Esophagus squamous epithelium (tissue), 5 donors: ENCODE measurements around the gene KLHL11. TPM values are rescaled to one million over a fixed set of nuclear protein-coding genes. Genes with fewer than 3 reads are reported as not detected.

Experiments used
- DNase-seq: peaks from one replicate; lab custom pipeline; 2025; lab: John Stamatoyannopoulos, UW
- H3K27ac ChIP-seq, 4 donors: fragments of 200-600 bp; sonication (generic); one replicate each; pipeline ENCODE4 v1.5.1; 2016 to 2019; ENCODE audit warnings: mild to moderate bottlenecking in 1 of 4
- H3K27me3 ChIP-seq, 4 donors: fragments of 200-600 bp; sonication (generic); 1 replicate in 3 of 4; 2 replicates in 1 of 4; pipeline versions ENCODE4 v1.5.1 to v1.6.0; 2017 to 2021; ENCODE audit warnings: antibody characterized with exemption in 1 of 4
- H3K36me3 ChIP-seq, 3 donors: fragments of 200-600 bp; sonication (generic); one replicate each; pipeline ENCODE4 v1.5.1; 2016 to 2019
- H3K4me1 ChIP-seq, 3 donors: fragments of 200-600 bp; sonication (generic); one replicate each; pipeline ENCODE4 v1.5.1; 2017 to 2019
- H3K4me3 ChIP-seq, 4 donors: fragments of 200-600 bp; sonication (generic); 1 replicate in 3 of 4; 2 replicates in 1 of 4; pipeline ENCODE4 v1.5.1; 2016 to 2019; ENCODE audit warnings: mild to moderate bottlenecking in 2 of 4, moderate library complexity in 1 of 4
- H3K9me3 ChIP-seq, 3 donors: fragments of 200-600 bp; sonication (generic); one replicate each; pipeline ENCODE4 v1.5.1; 2016 to 2019
- CTCF ChIP-seq, 6 experiments: fragments of 450-650 bp in 4 of 6; fragments of 200-600 bp in 2 of 6; sonication (generic) in 2 of 6; IDR thresholded peaks; one replicate each; pipeline ENCODE4 v1.5.1; 2016 to 2019; ENCODE audit warnings: antibody characterized with exemption in 6 of 6, mild to moderate bottlenecking in 4 of 6, moderate library complexity in 4 of 6
- POLR2A ChIP-seq, 4 donors: fragments of 450-650 bp; IDR thresholded peaks; one replicate each; pipeline ENCODE4 v1.6.1; 2017; ENCODE audit warnings: antibody characterized with exemption in 4 of 4, mild to moderate bottlenecking in 4 of 4, moderate library complexity in 3 of 4
- WGBS, 2 donors: methylation state at CpG; one replicate each; pipeline ENCODE4 v1.1.5; 2018; 5-methylcytosine and 5-hydroxymethylcytosine counted together
- intact Hi-C: fragments of 100-400 bp; cut with DNase I; formaldehyde crosslinking; loops from one replicate; pipeline ENCODE4 v1.15.0; 2022
- total RNA-seq, 4 donors: library from RNA; depleted of rRNA; stranded (reverse); fragments of >200 nt; gene quantifications; one replicate each; pipeline ENCODE4 v1.1.0, GENCODE V29; 2016
- donor health status: DM: yes; HTN: yes; CAD: no.

The KLHL11 gene
- total RNA-seq, 4 donors from 2014 or later, result 11.8 to 20.4 (median 13.1) TPM

GRCh38 chr17:41912925-41913324, 47.7 kb upstream of the KLHL11 start:
- intact Hi-C loops, result no loop called here
- H3K27me3 ChIP-seq, result no peaks in the 10 kb centered on the region
- no peaks in the 10 kb centered on the region for H3K9me3 ChIP-seq
- DNase-seq, result no peak
- peaks cover 26 to 65% (median 46%) of the 10 kb centered on the region in 3 donors for H3K36me3 ChIP-seq
- 44% methylated on average over 1 of the region's 1 CpG; no CpG with 5 or more reads in 1 of the 2 donors for WGBS, 2 donors
- no peak overlapping the region for H3K4me3 ChIP-seq
- TF ChIP-seq CTCF (IDR thresholded peaks at IDR 0.05) (no peak), POLR2A (IDR thresholded peaks at IDR 0.05) (no peak)
- peaks cover 12 to 46% (median 14%) of the 10 kb centered on the region in 3 donors for H3K4me1 ChIP-seq
- H3K27ac ChIP-seq, result no peak overlapping the region

GRCh38 chr17:41910701-41911391, 45.6 kb upstream of the KLHL11 start:
- Histone ChIP-seq H3K4me1 (peaks cover 0 to 26% (median 2%) of the 10 kb centered on the region in 3 donors), H3K27ac (no peak overlapping the region), H3K36me3 (peaks cover 26 to 86% (median 52%) of the 10 kb centered on the region in 3 donors), H3K27me3 (no peaks in the 10 kb centered on the region), H3K4me3 (no peak overlapping the region), H3K9me3 (no peaks in the 10 kb centered on the region)
- 87 to 95% methylated on average over 8 to 9 of the region's 13 CpGs for WGBS, 2 donors
- TF ChIP-seq POLR2A (IDR thresholded peaks at IDR 0.05), result no peak
- no peak for TF ChIP-seq CTCF (IDR thresholded peaks at IDR 0.05)
- DNase-seq, result no peak
- intact Hi-C loops, result no loop called here

DNA sequence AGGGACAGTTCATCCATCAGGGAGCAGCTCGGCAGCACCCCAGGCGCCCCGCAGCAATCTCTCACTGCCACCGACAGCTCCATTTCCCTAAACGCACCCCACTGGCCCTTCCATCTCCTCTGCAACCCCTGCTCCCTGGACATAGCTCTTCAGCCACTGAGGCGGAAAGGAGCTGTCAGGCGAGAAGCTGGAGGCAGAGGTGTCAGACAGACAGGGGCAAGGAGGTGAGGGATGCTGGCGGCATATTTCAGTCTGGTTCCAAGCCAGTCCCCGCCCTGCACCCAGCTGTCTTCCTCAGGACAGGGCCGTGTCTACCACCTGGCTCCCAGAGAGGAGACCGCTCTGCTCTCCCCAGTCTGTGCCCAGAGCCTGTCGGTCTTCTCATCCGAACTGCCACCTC, 43.9 kb upstream of the KLHL11 start:
- H3K36me3 ChIP-seq, result peaks cover 31 to 98% (median 66%) of the 10 kb centered on the region in 3 donors
- 91 to 93% methylated on average over 11 of the region's 13 CpGs for WGBS, 2 donors
- H3K27ac ChIP-seq, result no peak overlapping the region
- TF ChIP-seq CTCF (IDR thresholded peaks at IDR 0.05), result no peak
- intact Hi-C loops, result no loop called here
- no peak overlapping the region for H3K4me3 ChIP-seq
- no peaks in the 10 kb centered on the region for H3K27me3 ChIP-seq
- H3K4me1 ChIP-seq, result peaks cover 0 to 8% (median 0%) of the 10 kb centered on the region in 3 donors
- H3K9me3 ChIP-seq, result no peaks in the 10 kb centered on the region
- no peak for DNase-seq

DNA sequence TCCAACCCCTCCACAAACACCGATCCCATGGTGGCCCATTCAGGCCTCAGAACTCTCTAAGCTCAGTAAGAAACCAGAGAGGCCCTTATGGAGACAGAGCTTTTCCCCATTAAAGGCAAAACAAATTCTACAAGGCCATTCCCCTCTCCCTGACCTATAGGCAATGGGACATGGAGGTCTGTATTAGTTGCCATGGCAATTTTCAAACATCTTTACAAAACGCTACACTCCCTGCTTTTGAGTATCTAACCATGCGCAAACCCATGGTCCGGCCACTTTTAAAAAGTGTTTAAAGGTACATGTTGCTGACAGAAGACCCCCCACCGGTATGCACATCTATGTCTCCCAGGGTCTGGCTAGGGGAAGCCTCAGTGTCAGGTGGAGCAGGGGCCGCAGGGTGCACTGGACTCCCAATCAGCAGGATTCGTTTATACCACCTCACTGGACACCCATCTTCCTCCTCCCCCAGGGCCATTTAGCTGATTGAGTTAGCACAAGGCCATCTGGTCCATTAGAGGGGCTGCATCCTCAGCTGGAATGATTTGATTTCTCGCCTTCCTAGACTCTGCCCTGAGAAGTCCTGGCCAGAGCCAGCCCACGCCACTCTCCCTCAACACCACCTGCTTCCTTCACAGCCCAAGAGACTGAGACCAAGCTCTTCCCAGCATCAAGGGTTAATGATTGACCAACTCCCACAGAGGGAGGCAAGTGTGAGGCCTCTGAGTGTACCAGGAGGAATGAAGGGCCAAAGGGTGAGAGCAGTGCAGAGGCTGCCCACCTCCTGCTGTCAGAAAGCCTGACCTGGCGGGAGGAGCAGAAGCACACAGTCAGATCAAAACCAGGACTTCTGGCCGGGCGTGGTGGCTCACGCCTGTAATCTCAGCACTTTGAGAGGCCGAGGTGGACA, 42.7 kb upstream of the KLHL11 start:
- H3K36me3 ChIP-seq, result peaks cover 31 to 100% (median 66%) of the 10 kb centered on the region in 3 donors
- WGBS, 2 donors, result 89 to 90% methylated on average over 7 to 13 of the region's 14 CpGs
- H3K27me3 ChIP-seq, result no peaks in the 10 kb centered on the region
- no peak overlapping the region for H3K27ac ChIP-seq
- no peak overlapping the region for H3K4me3 ChIP-seq
- intact Hi-C loops, result no loop called here
- TF ChIP-seq CTCF (IDR thresholded peaks at IDR 0.05), result no peak
- H3K4me1 ChIP-seq, result no peaks in the 10 kb centered on the region
- H3K9me3 ChIP-seq, result no peaks in the 10 kb centered on the region
- DNase-seq, result no peak

- TF ChIP-seq CTCF (IDR thresholded peaks at IDR 0.05), result no peak
- TF ChIP-seq POLR2A (IDR thresholded peaks at IDR 0.05), result no peak
- Histone ChIP-seq H3K36me3 (peaks cover 31 to 100% (median 59%) of the 10 kb centered on the region in 3 donors), H3K4me3 (no peak overlapping the region), H3K27ac (no peak overlapping the region), H3K27me3 (no peaks in the 10 kb centered on the region), H3K9me3 (no peaks in the 10 kb centered on the region), H3K4me1 (no peaks in the 10 kb centered on the region)
- no peak for DNase-seq
- intact Hi-C loops, result no loop called here
- 63 to 68% methylated on average over 2 to 3 of the region's 8 CpGs for whole genome bisulfite sequencing, 2 donors
These were observed 41.9 kb upstream of the KLHL11 start for GRCh38 chr17:41907185-41907556.
